ENCODE data around the gene HS3ST6. TPM values are rescaled to one million over a fixed set of nuclear protein-coding genes. Genes with fewer than 3 reads are reported as not detected.

HS3ST6 gene
- total and polyA plus RNA-seq, 9 of the 15 experiments (the other 6 are each of a cell fraction or from before 2014, with no cell fraction given) = not detected

DNA sequence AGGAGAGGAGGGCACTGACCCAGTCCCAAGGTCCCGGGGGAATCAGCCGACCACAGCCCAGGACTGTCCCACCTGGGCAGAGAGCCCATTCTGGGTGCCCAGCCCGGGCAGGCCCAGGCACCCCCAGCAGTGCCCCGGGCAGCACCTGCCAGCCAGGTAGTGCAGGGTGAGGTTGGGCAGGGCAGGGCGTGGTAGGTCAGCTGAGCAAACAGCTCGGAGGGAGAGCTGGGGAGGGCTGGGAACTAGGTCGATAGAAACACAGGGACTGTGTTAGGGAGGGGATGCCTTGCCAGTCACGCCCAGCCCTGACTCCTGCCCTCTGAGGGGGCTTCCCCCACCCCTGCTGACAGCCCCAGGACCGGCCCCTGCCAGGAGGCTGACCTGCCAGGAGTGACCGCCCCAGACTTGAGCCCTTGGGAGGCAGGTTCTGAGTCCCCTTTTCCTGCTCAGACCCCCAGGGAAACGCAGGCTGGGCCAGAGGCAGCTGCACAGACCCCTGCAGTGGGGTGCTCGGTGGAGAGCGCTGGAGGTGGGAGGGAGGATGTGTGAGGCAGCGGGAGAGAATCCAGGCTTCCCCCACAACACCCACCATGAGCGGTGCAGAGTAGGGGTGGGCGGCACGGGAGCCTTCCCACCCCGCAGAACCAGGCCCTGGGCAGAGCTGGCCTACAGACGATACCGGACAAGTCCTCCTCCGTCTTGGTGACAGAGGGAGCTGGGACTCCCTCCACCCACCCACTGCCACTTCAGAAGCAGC is 4.7 kb downstream of the HS3ST6 start:
- in situ Hi-C loops (cut with MboI) = no loop called here
- H3K9ac ChIP-seq (ENCODE audit: insufficient read depth in 1 of 2, low read depth in 2 of 2, low read length in 2 of 2) = no peak overlapping the region
- no TSS peak for BruUV-seq (replicated peaks)
- no peak overlapping the region for H3K27ac ChIP-seq (ENCODE audit: extremely low read depth, low read depth, low read length)
- ChIA-PET CTCF (ENCODE audit: low intra/inter-chr PET ratio) (no interaction called here), POLR2A (interaction anchor here (0.6 to 1.8 kb wide), 2 partner anchors 18 to 30 kb away, joined by 3 read pairs; no protein-coding TSS in a partner anchor)
- no peaks in the 10 kb centered on the region for H3K79me2 ChIP-seq (ENCODE audit: control insufficient read depth, insufficient read depth, low read length)
- no peaks in the 10 kb centered on the region for H3K9me1 ChIP-seq (ENCODE audit: control insufficient read depth, insufficient read depth, low read length)
- intact Hi-C loops (cut with micrococcal nuclease) = no loop called here
- 0 out of 3 replicates have a peak, but pooled peaks have one; percentile 19 for ATAC-seq
- no peak for TF ChIP-seq TAF7 (tag; IDR thresholded peaks at IDR 0.05)
- no peak for TF ChIP-seq EP400 (IDR thresholded peaks at IDR 0.05)
- TF ChIP-seq, protein P1, sequence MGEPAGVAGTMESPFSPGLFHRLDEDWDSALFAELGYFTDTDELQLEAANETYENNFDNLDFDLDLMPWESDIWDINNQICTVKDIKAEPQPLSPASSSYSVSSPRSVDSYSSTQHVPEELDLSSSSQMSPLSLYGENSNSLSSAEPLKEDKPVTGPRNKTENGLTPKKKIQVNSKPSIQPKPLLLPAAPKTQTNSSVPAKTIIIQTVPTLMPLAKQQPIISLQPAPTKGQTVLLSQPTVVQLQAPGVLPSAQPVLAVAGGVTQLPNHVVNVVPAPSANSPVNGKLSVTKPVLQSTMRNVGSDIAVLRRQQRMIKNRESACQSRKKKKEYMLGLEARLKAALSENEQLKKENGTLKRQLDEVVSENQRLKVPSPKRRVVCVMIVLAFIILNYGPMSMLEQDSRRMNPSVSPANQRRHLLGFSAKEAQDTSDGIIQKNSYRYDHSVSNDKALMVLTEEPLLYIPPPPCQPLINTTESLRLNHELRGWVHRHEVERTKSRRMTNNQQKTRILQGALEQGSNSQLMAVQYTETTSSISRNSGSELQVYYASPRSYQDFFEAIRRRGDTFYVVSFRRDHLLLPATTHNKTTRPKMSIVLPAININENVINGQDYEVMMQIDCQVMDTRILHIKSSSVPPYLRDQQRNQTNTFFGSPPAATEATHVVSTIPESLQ (CRISPR knock-in tag; IDR thresholded peaks at IDR 0.05) = no peak
- TF ChIP-seq ARHGAP35 (IDR thresholded peaks at IDR 0.05; ENCODE audit: partially characterized antibody) = no peak
- no peak for TF ChIP-seq ZNF583 (CRISPR knock-in tag; IDR thresholded peaks at IDR 0.05)
- TF ChIP-seq, protein P2, sequence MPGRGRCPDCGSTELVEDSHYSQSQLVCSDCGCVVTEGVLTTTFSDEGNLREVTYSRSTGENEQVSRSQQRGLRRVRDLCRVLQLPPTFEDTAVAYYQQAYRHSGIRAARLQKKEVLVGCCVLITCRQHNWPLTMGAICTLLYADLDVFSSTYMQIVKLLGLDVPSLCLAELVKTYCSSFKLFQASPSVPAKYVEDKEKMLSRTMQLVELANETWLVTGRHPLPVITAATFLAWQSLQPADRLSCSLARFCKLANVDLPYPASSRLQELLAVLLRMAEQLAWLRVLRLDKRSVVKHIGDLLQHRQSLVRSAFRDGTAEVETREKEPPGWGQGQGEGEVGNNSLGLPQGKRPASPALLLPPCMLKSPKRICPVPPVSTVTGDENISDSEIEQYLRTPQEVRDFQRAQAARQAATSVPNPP (IDR thresholded peaks at IDR 0.05; ENCODE audit: borderline replicate concordance, insufficient read depth, insufficient read length) = no peak
- TF ChIP-seq E2F3 (CRISPR knock-in tag; IDR thresholded peaks at IDR 0.05) = no peak
- TF ChIP-seq, protein P3, sequence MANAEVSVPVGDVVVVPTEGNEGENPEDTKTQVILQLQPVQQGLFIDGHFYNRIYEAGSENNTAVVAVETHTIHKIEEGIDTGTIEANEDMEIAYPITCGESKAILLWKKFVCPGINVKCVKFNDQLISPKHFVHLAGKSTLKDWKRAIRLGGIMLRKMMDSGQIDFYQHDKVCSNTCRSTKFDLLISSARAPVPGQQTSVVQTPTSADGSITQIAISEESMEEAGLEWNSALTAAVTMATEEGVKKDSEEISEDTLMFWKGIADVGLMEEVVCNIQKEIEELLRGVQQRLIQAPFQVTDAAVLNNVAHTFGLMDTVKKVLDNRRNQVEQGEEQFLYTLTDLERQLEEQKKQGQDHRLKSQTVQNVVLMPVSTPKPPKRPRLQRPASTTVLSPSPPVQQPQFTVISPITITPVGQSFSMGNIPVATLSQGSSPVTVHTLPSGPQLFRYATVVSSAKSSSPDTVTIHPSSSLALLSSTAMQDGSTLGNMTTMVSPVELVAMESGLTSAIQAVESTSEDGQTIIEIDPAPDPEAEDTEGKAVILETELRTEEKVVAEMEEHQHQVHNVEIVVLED (CRISPR knock-in tag; IDR thresholded peaks at IDR 0.05) = no peak
- TF ChIP-seq, protein P4, sequence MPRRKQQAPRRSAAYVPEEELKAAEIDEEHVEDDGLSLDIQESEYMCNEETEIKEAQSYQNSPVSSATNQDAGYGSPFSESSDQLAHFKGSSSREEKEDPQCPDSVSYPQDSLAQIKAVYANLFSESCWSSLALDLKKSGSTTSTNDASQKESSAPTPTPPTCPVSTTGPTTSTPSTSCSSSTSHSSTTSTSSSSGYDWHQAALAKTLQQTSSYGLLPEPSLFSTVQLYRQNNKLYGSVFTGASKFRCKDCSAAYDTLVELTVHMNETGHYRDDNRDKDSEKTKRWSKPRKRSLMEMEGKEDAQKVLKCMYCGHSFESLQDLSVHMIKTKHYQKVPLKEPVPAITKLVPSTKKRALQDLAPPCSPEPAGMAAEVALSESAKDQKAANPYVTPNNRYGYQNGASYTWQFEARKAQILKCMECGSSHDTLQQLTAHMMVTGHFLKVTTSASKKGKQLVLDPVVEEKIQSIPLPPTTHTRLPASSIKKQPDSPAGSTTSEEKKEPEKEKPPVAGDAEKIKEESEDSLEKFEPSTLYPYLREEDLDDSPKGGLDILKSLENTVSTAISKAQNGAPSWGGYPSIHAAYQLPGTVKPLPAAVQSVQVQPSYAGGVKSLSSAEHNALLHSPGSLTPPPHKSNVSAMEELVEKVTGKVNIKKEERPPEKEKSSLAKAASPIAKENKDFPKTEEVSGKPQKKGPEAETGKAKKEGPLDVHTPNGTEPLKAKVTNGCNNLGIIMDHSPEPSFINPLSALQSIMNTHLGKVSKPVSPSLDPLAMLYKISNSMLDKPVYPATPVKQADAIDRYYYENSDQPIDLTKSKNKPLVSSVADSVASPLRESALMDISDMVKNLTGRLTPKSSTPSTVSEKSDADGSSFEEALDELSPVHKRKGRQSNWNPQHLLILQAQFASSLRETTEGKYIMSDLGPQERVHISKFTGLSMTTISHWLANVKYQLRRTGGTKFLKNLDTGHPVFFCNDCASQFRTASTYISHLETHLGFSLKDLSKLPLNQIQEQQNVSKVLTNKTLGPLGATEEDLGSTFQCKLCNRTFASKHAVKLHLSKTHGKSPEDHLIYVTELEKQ (CRISPR knock-in tag; IDR thresholded peaks at IDR 0.05) = no peak
- no peak for TF ChIP-seq TBP (optimal IDR thresholded peaks at IDR 0.05; ENCODE audit: low read depth, low read length)
- no peak for TF ChIP-seq NELFE (IDR thresholded peaks at IDR 0.05; ENCODE audit: insufficient read depth, insufficient read length)
- TF ChIP-seq SOX6 (IDR thresholded peaks at IDR 0.05) = no peak
- TF ChIP-seq TAL1 (IDR thresholded peaks at IDR 0.05) = no peak
- TF ChIP-seq ZNF253 (CRISPR knock-in tag; conservative IDR thresholded peaks at IDR 0.05) = no peak
- H3K4me3 ChIP-seq = no peak overlapping the region
- DNase-seq (ENCODE audit: extremely low read depth in 1 of 4, low spot score in 3 of 4) = no peak
- H4K20me1 ChIP-seq (replicated peaks; ENCODE audit: control insufficient read depth, insufficient read depth, low read length) = no peaks in the 10 kb centered on the region
- no peaks in the 10 kb centered on the region for H3K36me3 ChIP-seq (ENCODE audit: control insufficient read depth, insufficient read depth, low read length)
- no peak overlapping the region for H2AFZ ChIP-seq (ENCODE audit: low read depth, low read length)
- no peaks in the 10 kb centered on the region for H3K9me3 ChIP-seq (replicated peaks; ENCODE audit: control insufficient read depth, insufficient read depth, low read depth, low read length)
- 18% methylated on average over 16 of the region's 21 CpGs for WGBS (ENCODE audit: insufficient coverage, low coverage, missing lambda C conversion rate)
- no peak overlapping the region for H3K4me2 ChIP-seq (ENCODE audit: insufficient read depth, low read length)
- H3K4me1 ChIP-seq (replicated peaks in 1 of 2; ENCODE audit: control insufficient read depth in 2 of 2, insufficient read depth in 2 of 2, low read length in 2 of 2) = peaks cover 0 to 66% of the 10 kb centered on the region in 2 experiments; a peak in 2 of 5 replicates
- no peak for FAIRE-seq
- peaks cover 20 to 43% of the 10 kb centered on the region in 2 experiments; a peak in 4 of 5 replicates for H3K27me3 ChIP-seq (ENCODE audit: control insufficient read depth in 2 of 2, insufficient read depth in 2 of 2, low read length in 2 of 2)
